ENCODE data around the gene ADGB. TPM values are rescaled to one million over a fixed set of nuclear protein-coding genes. Genes with fewer than 3 reads are reported as not detected.

Gene ADGB
- total RNA-seq, 1 donor from 2014 or later: not detected

DNA sequence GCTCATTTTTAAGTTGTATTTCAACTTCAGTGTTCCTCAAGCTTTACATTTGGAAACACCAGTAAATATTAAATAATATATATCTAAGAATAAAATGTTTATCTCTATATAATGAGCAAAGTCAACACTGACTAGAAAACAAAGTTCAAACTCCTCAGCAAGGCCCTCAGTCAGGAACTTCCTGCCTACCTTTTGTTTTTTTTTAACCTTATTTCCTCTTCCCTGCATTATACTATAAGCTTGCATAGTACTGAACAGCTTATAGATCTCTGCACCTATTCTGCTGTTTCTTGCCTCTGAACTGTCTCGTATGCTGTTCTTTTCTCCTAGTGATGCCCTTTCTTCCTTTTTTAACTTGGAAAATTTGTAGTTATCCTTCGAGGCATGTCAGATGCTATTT, 29.6 kb downstream of the ADGB start:
- no peak for DNase-seq (ENCODE audit: extremely low read depth, low read depth, low spot score)

DNA sequence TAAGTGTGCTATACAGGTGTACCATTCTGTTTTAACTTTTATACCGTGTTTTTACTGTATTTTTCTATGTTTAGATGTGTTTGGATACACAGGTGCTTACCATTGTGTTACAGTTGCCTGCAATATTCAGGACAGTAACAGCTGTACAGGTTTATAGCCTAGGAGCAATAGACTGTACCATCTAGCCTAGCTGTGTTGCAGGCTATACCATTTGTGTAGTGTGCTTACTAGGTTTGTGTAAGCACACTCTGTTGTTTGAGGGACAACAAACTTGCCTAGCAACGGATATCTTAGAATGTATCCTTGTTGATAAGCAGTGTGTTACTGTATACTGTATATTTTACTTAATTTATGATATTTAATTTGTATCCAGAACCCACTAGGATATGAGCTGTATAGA, 35.2 kb downstream of the ADGB start:
- DNase-seq (ENCODE audit: extremely low read depth, low read depth, low spot score): no peak

DNA sequence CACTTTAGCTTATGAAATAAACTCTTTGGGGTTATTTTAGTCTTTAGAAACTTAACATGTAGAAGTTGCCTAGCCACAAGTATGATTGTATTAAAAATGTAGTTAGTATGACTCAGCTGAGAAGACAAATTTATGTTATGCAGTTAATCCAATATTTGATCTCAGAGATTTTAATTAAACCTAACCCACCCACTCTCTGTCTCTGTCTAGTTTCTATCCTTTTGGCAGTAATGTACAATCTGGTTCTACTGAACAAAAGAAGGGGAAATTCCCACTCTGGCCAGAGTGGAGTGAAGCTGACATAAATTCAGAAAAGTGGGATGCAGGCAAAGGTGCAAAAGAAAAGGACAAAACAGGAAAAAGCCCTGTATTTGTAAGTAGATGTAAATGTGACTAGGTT, 36.4 kb downstream of the ADGB start:
- no peak for DNase-seq (ENCODE audit: extremely low read depth, low read depth, low spot score)

DNA sequence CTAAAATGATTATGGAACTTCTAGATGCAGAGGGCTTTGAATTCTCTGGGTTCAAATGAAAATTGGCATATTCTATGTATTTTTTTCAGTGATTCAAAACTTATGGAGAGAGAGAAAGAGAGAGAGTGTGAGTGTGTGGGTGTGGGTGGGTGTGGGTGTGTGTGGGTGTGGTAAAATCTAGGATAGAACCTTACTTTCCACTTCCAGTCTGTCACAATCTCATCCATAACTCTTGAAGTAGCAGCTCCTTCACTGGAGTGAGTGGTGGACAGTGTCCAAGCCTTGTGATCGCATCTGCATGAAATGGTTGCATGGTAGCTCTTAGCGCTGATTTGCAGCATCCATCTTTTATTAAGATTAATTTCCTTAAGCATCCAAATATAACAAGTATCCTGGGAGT, 37.7 kb downstream of the ADGB start:
- DNase-seq (ENCODE audit: extremely low read depth, low read depth, low spot score): no peak

DNA sequence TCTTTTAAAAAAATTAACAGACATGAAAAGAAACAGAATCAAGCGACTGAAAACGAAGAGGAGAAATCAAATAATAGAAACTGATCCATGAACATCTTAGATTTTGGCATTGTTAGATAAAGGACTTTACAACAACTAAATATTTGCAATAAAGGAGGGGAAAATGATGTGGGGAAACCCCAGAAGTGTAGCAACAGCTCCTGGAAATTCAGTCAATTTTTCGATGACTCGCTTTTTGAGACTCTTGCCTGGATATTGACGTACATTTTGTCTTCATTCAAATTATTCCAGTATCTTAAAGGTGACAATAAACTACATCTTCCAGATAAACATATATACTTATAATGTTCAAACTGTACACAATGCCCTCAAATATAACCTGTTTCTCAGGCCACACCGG, 44.1 kb downstream of the ADGB start:
- no peak for DNase-seq (ENCODE audit: extremely low read depth, low read depth, low spot score)

DNA sequence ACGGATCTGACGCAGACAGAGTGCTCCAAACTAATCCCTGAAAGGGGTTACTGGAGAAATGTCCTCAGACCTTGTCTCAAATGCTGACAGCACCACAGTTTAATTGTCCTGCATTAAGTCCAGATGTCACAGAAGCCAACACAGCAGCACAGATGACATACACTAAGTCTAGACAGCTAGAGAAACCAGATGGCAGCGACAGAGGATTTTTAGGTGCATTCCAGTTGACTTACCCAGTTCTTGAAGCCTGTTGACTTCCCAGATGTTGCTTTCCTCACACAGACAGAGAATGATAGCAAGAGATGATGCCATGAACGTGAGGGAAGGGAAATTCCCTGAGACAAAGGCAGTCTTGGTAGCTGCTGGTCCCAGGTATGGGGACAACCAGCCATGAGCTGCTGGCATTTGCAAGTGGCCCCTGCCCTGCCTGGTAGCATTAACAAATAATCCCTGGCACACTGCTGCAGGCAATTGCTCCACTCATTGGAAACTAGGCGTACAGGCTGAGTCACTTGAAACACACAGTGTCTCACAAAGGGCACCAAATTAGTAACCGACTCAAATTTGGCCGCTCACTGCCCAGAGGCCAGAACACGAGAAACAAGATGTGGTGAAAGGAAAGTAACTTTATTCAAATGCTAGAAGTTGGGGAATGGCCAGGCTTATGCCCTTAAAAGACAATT, 52.2 kb downstream of the ADGB start:
- DNase-seq (ENCODE audit: extremely low read depth, low read depth, low spot score): no peak

DNA sequence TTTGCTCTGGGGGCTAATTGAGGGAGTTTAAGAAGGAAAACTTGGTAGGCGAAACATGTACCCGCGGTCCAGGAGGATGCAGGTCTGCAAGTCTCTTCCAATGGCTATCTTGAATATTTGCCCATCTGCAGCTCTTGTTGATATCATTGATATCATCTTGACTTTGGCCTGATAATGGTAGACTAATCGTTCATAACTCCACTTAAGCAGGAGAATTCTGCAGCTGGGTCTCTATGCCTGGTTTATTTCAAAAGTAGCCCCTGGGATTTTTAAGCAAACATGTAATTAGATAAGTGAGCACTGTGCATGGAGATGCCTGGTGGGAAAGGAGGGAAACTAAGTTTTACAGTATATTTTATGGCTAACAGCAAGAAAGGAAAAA, 52.7 kb downstream of the ADGB start:
- DNase-seq (ENCODE audit: extremely low read depth, low read depth, low spot score): no peak

DNA sequence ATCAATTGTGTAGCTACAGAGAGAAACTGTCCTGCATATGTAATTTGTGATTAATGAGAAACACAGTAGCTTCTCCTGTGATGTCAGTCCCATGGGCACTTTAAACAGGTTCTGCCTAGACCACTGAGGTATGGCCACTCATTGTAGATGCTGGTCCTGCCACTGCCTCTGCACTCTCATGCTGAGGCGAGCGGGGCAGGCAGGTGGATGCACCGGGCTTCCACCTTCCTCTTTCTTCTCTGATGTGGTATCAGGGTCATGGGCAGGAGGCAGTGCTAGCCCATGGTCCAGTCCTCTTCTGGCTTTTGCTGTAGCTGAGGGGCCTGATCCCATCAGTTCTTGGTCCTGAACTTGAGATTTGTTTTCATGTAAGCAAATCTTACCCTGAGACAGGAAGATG, 58.7 kb downstream of the ADGB start:
- no peak for DNase-seq (ENCODE audit: extremely low read depth, low read depth, low spot score)

DNA sequence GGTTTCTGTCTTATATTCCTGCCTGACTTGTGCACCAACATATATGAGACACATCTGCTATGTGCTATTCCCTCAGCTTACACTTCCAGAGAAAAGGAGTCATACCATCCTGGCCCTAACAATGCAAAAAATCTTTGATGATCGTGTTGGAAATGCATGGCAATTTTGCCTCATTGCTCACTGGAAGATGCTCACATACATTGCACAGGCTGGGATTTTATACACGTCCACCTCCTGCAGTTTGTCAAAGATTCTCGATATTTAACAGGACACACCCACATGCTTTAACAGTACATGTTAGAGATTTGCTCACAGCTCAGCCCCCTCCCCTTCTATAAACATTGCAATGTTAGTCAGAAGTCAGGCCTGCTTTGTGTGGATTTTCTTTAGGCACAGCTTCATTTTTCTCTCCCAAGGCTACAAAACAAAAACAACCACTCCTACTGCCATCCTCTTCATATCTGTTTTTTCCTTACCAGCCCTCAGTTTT, 66.1 kb downstream of the ADGB start:
- no peak for DNase-seq (ENCODE audit: extremely low read depth, low read depth, low spot score)

DNA sequence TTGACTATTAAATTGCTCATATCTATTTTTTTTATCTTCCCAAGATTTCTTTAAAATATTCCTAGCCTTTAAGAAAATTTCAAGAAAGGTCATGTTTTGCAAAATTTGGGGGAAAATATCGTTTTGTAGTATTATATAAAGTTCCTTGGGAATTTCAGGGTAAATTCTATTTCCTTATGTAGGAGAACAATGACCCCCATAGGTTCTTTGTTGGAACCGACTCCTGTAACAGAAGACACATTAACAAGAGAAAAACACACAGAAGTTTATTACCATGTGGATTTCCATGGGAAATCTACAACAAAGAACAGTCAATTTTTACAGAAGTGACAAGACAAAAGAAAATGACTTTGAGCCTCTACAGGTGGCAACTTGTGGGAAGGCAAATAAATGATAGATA, 68.1 kb downstream of the ADGB start:
- DNase-seq (ENCODE audit: extremely low read depth, low read depth, low spot score): no peak

DNA sequence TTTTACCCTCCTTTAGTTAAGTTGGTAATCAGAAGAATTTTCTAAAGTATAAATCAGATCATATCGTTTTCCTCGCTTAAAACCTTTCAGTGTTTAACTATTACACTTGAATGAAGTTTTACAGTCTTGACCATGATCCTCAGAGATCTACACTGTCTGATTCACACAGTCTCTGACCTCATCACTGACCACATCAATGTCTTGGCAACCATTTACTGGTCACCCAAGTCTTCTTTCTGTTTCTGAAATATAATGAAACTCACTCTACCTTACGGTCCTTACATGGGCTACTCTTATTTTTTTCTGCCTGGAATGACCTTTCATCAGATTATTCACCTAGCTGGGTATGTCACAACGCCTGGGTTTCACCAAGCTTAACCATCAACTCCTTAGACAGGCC, 71.4 kb downstream of the ADGB start:
- DNase-seq (ENCODE audit: extremely low read depth, low read depth, low spot score): no peak

DNA sequence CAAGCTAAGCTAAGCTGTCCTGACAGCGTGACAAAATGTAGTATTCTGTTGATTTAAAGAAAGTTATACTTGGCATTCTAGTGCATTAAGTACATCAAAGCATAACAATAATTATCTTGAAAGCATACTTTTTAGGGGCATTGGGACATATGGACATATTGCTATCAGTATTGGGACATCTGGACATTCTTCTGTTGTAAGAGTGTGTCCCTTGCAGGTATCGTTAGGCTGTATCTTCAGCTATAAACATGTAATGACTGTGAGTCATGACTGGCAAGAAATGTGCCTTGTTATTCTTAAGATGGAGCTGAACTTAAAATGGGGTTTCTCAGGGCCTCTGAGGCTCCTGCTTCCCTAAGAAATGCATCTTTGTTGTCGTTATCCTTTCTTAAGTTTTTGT, 74.3 kb downstream of the ADGB start:
- no peak for DNase-seq (ENCODE audit: extremely low read depth, low read depth, low spot score)

DNA sequence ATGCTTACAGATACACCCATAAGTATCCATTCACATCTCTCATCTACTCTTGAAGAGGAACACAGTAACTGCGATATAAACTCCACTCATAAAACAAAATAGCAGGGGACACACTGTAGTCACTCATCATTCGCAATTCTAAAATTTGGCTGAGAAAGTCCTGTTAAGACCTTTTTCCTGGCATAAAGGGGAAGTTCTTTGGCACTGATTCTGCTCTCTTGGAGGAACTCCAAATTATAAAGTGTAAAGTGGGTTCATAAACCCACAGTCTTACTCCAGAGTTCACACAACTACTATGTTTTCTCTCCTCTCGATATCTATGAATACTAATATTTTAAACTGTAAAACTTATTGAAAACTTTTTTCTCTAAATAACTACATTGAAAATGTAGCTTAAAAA, 80.6 kb downstream of the ADGB start:
- DNase-seq (ENCODE audit: extremely low read depth, low read depth, low spot score): no peak

DNA sequence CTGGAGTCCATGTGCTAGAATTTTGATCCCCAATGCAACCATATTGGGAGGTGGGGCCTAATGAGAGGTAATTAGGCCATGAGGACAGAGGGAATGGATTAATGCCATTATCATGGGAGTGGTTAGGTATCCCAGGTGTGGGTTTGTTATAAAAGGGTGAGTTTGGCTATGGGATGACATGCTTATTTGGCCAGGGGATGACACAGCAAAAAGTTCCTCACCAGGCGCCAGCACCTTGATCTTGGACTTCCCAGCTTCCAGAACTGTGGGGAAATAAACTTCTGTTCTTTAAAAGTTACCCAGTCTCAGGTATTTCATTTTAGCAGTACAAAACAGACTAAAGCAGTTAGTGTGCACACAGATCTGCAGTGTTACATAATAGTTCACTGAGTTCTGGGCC, 84.1 kb downstream of the ADGB start:
- no peak for DNase-seq (ENCODE audit: extremely low read depth, low read depth, low spot score)

DNA sequence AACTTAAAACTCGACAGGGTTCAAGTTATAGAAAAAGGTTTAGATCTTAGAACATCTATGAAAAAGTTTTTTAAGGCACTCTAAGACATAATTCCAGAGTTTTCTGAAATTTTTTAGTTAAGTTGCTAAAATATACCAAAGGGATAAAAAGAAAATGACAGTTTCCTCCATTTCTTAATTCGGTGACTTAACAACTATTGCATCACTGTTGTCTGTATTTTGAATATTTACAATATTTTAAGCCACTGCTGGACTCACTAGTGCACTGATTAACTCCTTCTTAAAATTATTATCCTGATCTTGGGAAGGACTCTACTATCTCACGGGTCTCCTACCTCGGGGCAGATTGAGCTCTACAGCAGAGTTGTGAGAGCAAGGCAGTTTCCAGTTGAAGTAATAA, 91.0 kb downstream of the ADGB start:
- no peak for DNase-seq (ENCODE audit: extremely low read depth, low read depth, low spot score)

DNA sequence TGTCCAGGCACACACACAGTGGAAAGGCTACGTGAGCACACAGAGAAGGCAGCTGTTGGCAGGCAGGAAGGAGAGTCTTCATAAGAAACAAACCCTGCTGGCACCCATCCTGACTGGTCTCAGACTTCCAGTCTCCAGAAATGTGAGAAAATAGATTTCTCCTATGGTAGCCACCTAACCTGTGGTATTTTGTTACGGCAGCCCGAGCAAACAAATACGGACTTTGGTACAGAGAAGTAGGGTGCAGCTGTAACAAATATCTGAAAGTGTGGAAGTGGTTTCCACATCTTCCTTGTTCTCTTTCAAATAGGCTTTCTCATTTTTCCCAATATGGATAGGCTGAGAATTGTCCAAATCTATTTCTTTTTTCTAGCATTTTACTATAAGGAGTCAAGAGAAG, 94.6 kb downstream of the ADGB start:
- DNase-seq (ENCODE audit: extremely low read depth, low read depth, low spot score): no peak

DNA sequence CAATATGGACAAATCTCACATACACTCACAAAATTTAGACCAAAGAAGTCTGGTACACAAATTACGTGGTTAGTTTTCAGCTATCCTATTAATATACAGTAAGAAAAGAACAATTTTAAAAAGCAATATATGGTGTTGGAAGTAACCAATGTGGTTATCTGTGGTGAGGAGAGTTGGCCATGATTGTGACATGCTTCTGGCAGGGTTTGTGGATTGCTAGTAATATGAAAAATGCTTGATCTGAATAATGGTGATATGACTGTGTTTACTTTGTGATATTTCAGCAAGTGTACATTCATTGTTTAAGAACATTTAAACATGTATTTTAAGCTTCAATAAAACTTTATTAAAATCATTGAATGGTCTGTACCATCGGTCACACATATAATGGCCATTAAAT, 99.1 kb downstream of the ADGB start:
- DNase-seq (ENCODE audit: extremely low read depth, low read depth, low spot score): no peak

DNA sequence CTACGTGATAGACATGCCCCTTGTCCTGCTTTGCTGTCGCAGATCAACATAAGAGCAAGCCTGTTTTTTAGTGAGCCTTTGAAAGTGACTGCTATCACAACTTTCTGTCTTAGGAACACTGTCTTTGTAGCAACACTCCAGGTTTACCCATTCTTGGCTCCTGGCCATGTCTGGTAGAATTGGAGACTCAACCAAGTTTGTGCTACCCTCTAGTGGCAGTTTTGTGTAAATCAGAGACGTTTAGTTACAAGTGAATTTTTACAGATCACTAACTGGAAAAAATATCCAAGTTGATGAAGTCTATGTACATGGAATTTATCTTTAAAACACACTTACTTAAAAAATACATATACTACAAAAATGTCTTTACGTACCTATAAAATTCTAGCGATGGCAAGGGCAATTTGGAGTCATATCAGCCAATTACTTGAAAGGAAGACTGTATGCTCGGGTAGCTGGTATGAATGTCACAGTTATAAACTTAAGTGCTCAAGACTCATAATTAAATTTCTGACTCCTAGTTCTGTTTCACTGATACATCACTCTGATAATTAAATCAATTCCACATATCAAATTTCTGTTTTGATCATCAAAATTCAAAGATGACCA, 101.4 kb downstream of the ADGB start:
- peak; percentile 82 for DNase-seq (ENCODE audit: extremely low read depth, low read depth, low spot score)

DNA sequence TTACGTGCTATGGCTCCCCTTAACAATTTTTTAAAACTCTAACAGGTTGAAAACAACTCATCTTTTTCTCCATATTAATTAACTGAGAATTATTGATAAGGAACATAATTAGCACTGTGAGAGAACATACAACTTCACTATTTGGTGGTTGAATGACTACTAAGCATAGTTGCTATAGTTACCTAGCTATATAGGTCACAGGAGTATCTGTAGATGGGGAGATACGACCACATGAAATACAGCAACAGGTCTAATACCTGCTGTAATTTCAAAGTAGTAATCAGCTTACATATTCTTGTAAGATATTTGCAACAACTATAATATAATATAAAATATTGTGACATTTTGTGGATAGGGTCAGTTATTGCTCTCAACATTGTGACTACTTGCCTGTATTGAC, 102.9 kb downstream of the ADGB start:
- DNase-seq (ENCODE audit: extremely low read depth, low read depth, low spot score): no peak

DNA sequence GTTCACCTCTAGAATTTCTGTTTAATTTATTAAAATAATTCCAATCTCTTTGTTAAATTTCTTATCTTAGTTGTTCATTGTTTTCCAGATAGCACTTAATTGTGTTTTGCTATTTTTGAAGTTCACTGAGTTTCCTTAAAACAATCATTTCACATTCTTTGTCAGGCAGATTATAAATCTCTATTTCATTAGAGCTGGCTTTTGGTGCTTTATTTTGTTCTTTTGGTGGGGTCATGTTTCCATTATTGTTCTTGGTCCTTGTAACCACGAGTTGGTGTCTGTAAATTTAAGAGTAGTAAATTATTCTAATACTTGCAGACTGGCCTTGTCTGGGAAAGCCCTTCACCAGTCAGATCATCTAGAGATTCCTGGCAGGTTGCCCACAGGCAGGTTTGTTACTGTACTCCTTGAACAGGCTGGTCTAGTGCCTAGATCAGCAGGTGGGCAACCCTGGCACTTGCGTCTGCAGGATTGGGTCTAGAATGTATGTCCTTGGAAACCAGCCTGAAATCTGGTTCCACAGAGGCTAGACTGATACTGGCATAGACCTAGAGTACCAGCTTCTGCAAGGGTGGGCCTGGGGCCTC, 110.4 kb downstream of the ADGB start:
- DNase-seq (ENCODE audit: extremely low read depth, low read depth, low spot score): no peak

DNA sequence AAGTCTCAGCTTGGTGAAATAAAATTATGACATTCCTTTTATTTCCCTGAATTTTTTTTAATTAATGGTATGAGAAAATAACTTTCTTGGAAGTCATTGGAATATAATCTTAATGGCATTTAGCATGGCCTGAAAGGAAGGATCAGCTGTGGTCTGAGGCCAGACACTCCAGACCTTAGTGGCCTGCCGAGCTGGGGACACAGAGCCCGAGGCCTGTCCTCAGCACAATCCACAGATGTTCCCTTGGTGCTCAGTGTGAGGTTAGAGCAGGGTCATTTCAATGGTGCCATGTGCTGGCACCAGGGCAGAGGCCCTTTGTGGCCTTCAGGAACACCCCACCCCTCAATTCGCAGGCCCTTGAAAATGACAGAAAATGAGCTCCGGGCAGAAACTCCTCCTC, 120.6 kb downstream of the ADGB start:
- no peak for DNase-seq (ENCODE audit: extremely low read depth, low read depth, low spot score)

DNA sequence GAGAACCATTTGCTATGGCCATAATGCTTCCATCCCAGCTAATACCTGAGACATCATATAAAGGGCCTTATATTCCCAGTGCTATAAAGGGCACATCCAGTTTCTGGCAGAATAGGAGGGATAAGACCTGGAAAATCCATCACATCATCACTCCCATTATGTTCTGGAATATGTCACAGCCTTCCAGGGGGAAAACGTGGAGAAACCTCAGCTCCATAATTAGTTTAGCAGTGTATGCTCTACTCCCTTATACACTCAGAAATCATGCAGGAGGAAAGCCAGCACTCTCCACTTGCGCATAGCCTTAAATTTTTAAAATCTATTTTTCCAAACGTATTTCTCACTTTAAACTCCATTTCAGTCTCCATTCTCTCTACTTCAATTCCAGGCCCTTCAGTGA, 140.9 kb downstream of the ADGB start:
- no peak for DNase-seq (ENCODE audit: extremely low read depth, low read depth, low spot score)

DNA sequence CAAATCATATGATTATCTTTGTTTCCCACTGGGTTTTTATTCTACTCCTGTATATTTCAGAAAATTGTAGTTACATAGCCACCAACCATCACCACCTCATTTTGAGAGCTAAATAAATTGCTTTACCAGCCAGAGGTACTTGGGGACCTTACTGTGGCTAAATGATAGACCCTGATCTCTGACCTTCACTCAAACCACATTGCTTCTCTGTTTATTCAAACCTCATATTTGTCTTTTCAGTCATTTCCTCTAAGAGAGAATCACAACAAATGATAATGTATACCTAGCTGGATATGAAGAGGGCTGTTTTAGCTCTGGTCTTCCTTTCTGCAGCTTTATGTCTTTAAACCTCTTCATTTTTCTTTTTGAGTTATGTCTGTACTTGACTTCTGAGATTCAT, 142.8 kb downstream of the ADGB start:
- DNase-seq (ENCODE audit: extremely low read depth, low read depth, low spot score): no peak

All from glomerular endothelial cell (primary cell).